ENCODE data around the gene RNF181.
"Not testable (repeated sequence)": the region's sequence is repeated elsewhere in the genome, so short reads cannot be mapped to it uniquely, and the experiment has no call there.

The RNF181 gene

DNA sequence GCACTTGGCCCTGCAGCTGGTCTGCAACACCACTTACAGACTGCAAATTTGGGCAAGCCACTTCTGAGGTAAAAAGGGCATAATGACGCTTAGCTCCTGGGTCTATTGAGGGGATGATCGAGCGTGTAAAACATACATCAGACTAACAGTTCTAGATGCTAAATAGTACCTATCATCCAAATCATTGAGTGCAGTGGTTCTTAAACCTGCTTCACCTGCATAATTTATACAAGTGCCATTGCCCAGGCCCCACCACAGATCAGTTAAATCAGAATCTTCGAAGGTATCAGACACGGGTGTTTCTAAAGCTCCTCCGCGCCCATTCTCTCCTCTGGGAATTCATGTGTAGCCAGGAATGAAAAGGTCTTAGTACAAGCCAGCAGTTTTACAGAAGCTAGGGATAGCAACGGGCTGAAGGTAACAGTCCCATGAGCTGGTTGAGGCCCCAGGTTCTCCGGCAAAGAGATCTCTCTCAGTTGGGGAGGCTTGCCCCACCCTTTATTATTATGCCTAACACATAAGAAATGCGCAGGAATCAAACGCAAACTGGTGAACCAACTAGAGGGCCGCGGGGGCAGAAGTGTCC lies 737 bp upstream of the RNF181 start:
- Mint-ChIP-seq H3K27me3 (no peaks in the 10 kb centered on the region), H3K36me3 (ENCODE audit: low read depth) (peaks cover 78% of the 10 kb centered on the region), H3K4me3 (peak overlapping the region; percentile 95), H3K9me3 (no peaks in the 10 kb centered on the region), H3K4me1 (ENCODE audit: low read depth) (peaks cover 83% of the 10 kb centered on the region), H3K27ac (peak overlapping the region; percentile 97)
- intact Hi-C loops (cut with micrococcal nuclease) = loop anchor here (2.0 to 5.0 kb wide), 2 partner anchors 16 to 188 kb away; no protein-coding TSS in a partner anchor

DNA sequence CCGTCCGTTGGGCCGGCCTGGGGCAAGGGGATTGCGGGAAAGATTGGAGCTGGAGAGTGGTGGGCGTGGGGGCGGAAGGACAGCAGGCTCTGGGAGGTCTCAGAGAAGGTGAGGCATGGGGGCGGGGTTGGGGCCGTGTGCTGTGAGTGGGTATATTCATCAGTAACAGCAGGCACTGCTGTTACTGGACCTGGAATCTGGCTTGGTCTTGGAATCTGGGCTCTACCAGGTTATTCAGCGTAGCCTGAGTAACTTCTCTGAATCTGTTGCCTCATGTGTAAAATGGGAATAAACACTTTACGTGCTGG lies 435 bp downstream of the RNF181 start:
- Mint-ChIP-seq H3K9me3 (no peaks in the 10 kb centered on the region), H3K4me1 (ENCODE audit: low read depth) (peaks cover 83% of the 10 kb centered on the region), H3K36me3 (ENCODE audit: low read depth) (peaks cover 90% of the 10 kb centered on the region), H3K27me3 (no peaks in the 10 kb centered on the region), H3K4me3 (peak overlapping the region; percentile 95), H3K27ac (peak overlapping the region; percentile 97)
- intact Hi-C loops (cut with micrococcal nuclease) = loop anchor here (5.0 kb wide), 1 partner anchor 189 kb away; no protein-coding TSS in a partner anchor

DNA sequence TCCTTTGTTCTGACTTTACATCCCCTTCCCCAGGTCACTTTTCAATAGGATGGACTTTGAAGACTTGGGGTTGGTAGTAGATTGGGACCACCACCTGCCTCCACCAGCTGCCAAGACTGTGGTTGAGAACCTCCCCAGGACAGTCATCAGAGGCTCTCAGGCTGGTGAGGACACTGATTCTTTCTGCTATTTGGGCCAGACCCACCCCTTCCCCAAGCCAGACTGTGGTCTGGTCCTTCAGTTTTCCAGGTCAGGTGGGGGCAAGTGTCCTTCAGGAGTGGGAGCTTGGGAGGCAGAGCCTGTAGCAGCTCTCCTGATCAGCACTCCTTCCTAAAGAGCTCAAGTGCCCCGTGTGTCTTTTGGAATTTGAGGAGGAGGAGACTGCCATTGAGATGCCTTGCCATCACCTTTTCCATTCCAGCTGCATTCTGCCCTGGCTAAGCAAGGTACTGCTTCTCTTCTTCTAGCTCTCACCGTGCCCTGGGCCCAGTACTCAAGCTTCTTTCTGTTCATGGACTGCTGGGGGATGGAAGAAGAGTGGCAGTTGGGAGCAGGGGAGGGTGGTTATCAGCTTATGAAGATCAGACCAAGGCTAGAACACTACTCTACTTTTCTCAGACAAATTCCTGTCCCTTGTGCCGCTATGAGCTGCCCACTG lies 1.1 kb downstream of the RNF181 start:
- Mint-ChIP-seq H3K27me3 (no peaks in the 10 kb centered on the region), H3K4me1 (ENCODE audit: low read depth) (peaks cover 83% of the 10 kb centered on the region)
- intact Hi-C loops (cut with micrococcal nuclease) = loop anchor here (5.0 kb wide), 1 partner anchor 189 kb away; no protein-coding TSS in a partner anchor

DNA sequence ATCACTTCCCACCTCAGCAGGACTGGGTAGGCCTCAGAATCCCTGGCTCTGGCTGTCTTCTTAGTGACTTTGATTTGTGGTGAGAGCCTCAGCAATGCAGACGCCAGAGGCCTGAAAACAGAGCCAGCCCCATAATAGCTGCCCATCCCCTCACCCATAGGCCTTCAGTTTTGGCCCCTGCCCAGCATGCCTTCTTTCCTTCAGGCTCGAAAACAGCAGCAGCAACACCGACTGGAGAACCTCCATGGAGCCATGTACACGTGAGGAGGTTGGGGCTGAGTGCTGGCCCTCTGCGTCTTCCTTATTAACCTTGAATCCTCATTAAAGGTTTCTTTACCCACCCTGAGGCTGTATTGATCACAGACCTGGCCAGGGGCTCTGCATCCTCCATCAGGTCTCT lies 1.7 kb downstream of the RNF181 start:
- Mint-ChIP-seq H3K4me3 (peak overlapping the region; percentile 95), H3K27ac (no peak overlapping the region), H3K27me3 (no peaks in the 10 kb centered on the region), H3K36me3 (ENCODE audit: low read depth) (peaks cover 94% of the 10 kb centered on the region), H3K4me1 (ENCODE audit: low read depth) (peaks cover 81% of the 10 kb centered on the region), H3K9me3 (no peaks in the 10 kb centered on the region)
- intact Hi-C loops (cut with micrococcal nuclease) = loop anchor here (5.0 kb wide), 1 partner anchor 190 kb away; no protein-coding TSS in a partner anchor

More for the DNA sequence above, 1.1 kb downstream of the RNF181 start:
- Mint-ChIP-seq H3K36me3 (ENCODE audit: low read depth) (peaks cover 92% of the 10 kb centered on the region), H3K4me3 (peak overlapping the region; percentile 95), H3K27ac (peak overlapping the region; percentile 97), H3K9me3 (no peaks in the 10 kb centered on the region)

DNA sequence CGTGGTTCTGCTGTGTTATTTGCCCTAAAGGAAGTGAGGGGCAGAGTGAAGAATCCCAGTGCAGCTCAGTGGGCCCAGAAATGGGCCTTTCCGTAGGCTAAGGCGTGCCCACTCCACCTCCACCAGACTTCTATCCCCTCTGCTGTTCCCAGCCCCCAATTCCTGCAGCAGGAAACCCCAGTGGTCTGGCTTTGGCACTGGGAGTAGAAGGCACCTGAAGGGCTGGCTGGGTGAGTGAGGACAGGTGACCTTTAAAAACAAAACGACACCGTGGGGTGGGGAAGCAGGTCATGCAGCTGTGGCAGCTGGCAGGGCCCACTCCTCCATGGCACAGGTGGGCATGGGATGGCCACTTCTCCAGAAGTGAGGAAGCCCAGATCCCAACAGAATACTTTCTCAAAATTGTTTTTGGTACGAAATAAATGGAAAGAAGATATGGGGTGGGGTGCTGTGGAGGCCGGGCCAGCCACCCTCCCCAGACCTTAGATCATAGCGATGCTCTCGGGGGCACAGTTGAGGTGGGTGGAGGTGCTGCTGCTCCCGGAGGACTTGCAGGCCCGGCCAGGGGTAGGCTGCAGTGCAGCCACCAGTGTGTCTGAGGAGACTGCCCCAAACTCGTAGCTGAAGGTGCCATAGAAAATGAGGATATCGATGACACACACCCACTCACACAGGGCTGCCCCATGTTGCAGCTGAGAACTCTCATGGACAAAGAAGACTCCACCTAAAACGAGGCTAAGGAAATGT lies 3.2 kb downstream of the RNF181 start:
- Mint-ChIP-seq H3K4me3 (no peak overlapping the region), H3K9me3 (no peaks in the 10 kb centered on the region), H3K4me1 (ENCODE audit: low read depth) (peaks cover 78% of the 10 kb centered on the region), H3K36me3 (ENCODE audit: low read depth) (peaks cover 91% of the 10 kb centered on the region), H3K27me3 (no peaks in the 10 kb centered on the region), H3K27ac (peak overlapping the region; percentile 26)
- intact Hi-C loops (cut with micrococcal nuclease) = loop anchor here (5.0 kb wide), 1 partner anchor 191 kb away; no protein-coding TSS in a partner anchor

DNA sequence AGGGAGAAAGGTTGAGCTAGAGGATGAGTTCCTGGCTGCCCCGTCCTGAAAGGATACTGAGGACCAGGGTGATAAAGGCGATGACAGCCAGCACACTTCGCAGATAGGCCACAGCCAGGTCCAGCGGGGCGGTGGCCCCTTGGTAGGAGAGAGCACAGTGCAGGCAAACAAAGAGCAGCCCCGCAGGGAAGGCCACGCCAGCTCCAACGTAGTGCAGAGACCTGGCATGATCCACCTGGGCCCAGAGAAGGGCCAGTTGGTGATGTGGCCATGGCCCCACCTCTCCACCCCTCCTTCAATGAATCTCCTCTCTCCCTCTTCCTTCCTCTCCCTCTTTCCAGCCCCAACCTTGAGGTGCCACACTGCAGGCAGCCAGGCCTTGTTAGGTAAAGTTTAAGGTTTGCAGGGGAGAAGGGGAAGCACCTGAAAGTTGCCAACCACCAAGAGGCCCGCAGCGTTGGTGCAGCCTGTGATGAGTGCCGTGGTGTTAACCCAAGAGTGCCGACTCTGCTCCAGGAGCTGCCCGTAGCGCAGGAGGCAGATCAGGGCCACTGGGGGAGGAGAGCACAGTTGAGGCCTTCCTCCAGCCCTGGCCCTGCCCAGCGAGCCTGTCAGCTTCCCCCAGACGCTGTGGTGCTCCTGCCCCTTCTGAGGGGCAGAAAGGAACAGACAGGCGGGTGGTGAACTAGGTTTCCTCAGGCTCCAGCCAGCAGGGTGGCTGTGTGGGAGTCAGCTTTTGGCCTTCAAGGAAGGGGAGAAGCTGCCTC lies 4.1 kb downstream of the RNF181 start:
- H3K27me3 Mint-ChIP-seq = no peaks in the 10 kb centered on the region
- no peak overlapping the region for H3K4me3 Mint-ChIP-seq
- H3K36me3 Mint-ChIP-seq (ENCODE audit: low read depth) = peaks cover 84% of the 10 kb centered on the region
- H3K27ac Mint-ChIP-seq = peak overlapping the region; percentile 26
- peaks cover 76% of the 10 kb centered on the region for H3K4me1 Mint-ChIP-seq (ENCODE audit: low read depth)
- no peaks in the 10 kb centered on the region for H3K9me3 Mint-ChIP-seq
- intact Hi-C loops (cut with micrococcal nuclease) = loop anchor here (5.0 kb wide), 1 partner anchor 192 kb away; no protein-coding TSS in a partner anchor

DNA sequence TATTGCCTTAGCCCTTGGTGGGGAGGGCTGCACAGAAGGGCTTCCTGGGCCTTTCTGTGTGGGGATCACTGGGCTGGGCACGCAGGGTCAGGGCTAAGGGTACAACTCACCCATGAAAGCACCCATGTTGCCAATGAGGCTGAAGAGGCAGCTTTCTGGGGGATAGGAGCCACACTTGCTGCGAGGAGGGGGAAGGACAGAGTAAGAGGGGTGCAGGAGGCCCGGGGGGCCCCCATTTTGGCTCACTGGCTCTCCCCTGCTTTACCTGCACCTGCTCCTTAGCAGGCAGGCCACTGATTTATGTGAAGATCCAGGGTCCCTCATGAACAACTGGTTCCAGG lies 4.7 kb downstream of the RNF181 start:
- Mint-ChIP-seq H3K4me3 (no peak overlapping the region), H3K9me3 (no peaks in the 10 kb centered on the region), H3K36me3 (ENCODE audit: low read depth) (peaks cover 79% of the 10 kb centered on the region), H3K27ac (peak overlapping the region; percentile 26), H3K4me1 (ENCODE audit: low read depth) (peaks cover 79% of the 10 kb centered on the region), H3K27me3 (no peaks in the 10 kb centered on the region)
- intact Hi-C loops (cut with micrococcal nuclease) = no loop called here

DNA sequence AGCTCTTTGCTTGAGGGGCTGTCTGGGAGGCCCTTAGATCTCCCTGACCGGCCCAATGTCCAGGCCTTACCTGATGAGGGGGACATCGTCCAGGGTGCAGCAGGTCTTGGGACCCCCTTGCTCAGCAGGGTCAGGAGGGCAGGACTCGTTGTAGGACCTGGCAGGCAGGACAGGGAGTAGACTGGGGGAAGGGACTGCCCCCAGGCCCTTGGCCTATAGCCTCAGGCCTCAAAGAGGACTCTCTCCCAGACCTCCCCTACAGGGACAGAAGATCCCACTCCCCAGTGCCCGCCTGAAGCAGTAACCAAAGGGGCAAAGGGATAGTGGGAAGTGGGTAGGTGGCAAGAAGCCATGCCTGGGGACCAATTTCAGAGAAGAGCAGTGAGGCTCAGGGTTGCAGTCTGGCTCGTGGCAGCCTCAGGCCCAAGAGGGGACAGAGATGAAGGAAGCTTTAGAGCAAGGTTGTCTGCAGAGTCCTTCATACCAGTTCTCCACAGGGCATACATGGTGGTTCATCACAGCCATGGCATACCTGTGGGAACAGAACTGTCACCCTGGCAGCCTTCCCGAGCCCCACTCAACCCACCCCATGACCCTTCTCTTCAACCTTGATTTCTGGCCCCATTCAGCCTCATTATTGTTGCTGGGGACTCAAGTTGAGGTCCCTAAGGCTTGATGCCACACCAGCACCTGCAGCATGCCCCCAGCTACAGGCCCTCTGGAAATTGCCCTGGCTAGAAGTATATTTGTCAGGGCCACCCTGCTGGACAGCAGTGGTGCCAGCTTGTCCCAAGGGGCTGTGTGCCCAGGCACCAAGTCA lies 5.6 kb downstream of the RNF181 start:
- H3K4me1 Mint-ChIP-seq (ENCODE audit: low read depth) = peaks cover 82% of the 10 kb centered on the region
- H3K9me3 Mint-ChIP-seq = no peaks in the 10 kb centered on the region
- intact Hi-C loops (cut with micrococcal nuclease) = no loop called here
- H3K36me3 Mint-ChIP-seq (ENCODE audit: low read depth) = peaks cover 74% of the 10 kb centered on the region
- H3K27ac Mint-ChIP-seq = peak overlapping the region; percentile 90
- H3K27me3 Mint-ChIP-seq = no peaks in the 10 kb centered on the region
- H3K4me3 Mint-ChIP-seq = peak overlapping the region; percentile 87

DNA sequence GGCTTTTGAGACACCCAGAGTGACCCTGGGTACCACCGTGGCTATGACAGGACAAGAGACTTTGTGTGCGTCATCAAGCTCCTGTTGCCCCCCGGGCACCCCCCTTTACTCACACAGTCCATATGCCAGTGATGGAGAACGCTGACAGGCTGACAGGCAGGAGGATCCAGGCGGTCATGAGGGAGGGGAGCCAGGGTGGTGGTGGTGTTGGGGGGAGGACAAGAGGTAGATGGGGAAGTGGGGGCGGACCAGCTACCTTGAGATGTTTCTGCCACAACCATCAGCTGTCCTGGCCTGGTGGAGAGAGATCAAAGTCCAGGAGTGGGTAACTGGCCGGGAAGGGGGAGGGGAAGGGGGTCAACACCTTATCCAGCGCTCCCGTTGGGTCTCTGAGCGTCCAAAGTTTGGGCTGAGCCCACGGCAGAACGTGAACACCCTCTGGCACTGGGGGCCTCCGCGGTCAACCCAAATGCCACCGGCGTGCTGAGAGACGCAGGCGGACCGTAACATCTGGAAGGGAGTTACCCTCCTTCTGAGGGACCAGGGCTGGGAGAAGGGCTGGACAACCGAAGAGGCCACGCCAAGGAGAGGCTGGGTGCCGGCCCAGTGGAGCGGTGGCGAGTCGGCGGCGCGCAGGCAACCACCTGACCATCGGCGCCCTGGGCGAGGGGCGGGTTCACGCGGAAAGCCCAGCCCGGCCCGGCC lies 6.4 kb downstream of the RNF181 start:
- intact Hi-C loops (cut with micrococcal nuclease) = loop anchor here (1.0 to 2.0 kb wide), 2 partner anchors 15 to 41 kb away; partner anchors contain the start of genes GGCX and USP39
- Mint-ChIP-seq H3K4me1 (ENCODE audit: low read depth) (peaks cover 79% of the 10 kb centered on the region), H3K9me3 (no peaks in the 10 kb centered on the region), H3K36me3 (ENCODE audit: low read depth) (peaks cover 74% of the 10 kb centered on the region), H3K4me3 (peak overlapping the region; percentile 87), H3K27ac (peak overlapping the region; percentile 90), H3K27me3 (no peaks in the 10 kb centered on the region)

DNA sequence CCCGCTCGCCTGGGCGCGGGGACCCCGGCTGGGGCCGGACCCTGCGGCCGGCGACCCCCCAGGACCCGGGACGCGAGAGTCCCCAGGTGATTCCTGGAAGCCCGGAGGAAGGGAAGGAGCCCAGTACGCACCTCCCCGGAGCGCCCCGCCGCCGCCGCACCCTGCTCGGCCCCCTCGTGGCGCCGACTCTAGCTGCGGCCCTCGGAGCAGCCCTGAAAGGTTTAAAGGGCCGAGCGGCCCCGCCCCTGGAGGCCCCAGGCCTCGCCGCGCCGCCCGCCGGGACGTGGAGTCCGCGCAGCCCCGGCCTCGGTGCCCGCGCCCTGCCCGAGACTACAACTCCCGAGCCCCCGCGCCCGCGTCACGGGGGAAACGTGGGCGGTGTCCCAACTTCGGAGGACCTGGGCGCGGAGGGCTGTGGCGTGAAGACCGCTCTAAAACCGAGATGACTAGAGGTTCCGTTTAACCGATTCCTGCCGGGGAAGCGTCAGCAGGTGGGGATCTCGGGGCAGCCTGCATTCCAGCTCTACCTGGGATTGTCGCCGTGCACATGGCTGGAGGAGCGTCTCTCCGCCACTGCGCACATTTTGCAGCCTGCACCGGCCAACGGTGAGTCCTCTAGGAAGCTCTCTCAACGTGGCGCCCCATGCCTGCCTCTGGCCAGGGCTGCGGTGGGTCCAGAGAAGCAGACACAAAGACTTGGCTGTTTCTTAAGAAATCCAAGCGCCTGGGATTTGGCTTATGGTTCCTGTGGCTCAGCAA lies 7.1 kb downstream of the RNF181 start, which contains the start of gene TMEM150A:
TMEM150A (minus strand) TSS at position 223 of the 759 bp plus-strand sequence. CDS start 750 bp downstream, outside the sequence.
- Mint-ChIP-seq H3K4me3 (peak within 1 kb of the TSS; percentile 91), H3K9me3 (no peaks in the 10 kb centered on the region), H3K36me3 (ENCODE audit: low read depth) (peaks cover 74% of the 10 kb centered on the region), H3K4me1 (ENCODE audit: low read depth) (peaks cover 79% of the 10 kb centered on the region), H3K27ac (peak within 1 kb of the TSS; percentile 90), H3K27me3 (no peaks in the 10 kb centered on the region)
- intact Hi-C loops (cut with micrococcal nuclease) = loop anchor here (1.0 to 2.0 kb wide), 2 partner anchors 14 to 41 kb away; partner anchors contain the start of genes GGCX and USP39

DNA sequence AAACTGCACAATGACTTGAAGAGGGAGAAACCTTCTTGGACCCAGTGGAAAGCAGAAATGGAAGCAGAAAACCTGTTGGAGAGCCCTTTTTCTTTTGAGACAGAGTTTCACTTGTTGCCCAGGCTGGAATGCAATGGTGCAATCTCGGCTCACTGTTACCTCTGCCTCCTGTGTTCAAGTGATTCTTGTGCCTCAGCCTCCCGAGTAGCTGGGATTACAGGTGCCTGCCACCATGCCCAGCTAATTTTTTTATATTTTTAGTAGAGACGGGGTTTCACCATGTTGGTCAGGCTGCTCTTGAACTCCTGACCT lies 8.5 kb downstream of the RNF181 start:
- intact Hi-C loops (cut with micrococcal nuclease) = not testable (repeated sequence)
- Mint-ChIP-seq H3K36me3 (ENCODE audit: low read depth) (peaks cover 74% of the 10 kb centered on the region), H3K4me1 (ENCODE audit: low read depth) (peaks cover 86% of the 10 kb centered on the region)

More for the DNA sequence above, 8.5 kb downstream of the RNF181 start:
- Mint-ChIP-seq H3K4me3 (peak overlapping the region; percentile 91), H3K27ac (peak overlapping the region; percentile 90)
- H3K27me3 Mint-ChIP-seq, H3K9me3 Mint-ChIP-seq: not testable (repeated sequence)
